ENCODE results near the gene HAUS3.
A peak's percentile ranks its signal among the peaks of the same experiment; 100 is the strongest.

HAUS3 gene

GRCh38 chr4:2252530-2253091 lies 10.7 kb upstream of the HAUS3 start:
- H3K36me3 ChIP-seq (ENCODE audit: insufficient read depth, insufficient read length, low read length): peaks cover 43% of the 10 kb centered on the region
- peaks cover 15% of the 10 kb centered on the region for H3K4me1 ChIP-seq (ENCODE audit: insufficient read depth, insufficient read length)
- no peaks in the 10 kb centered on the region for H3K9me3 ChIP-seq (ENCODE audit: insufficient read depth, low read length)
- DNase-seq (ENCODE audit: low read depth, low spot score): no peak
- H3K9ac ChIP-seq (ENCODE audit: insufficient read length, low read depth): peak overlapping the region; percentile 36
- H3K4me3 ChIP-seq (ENCODE audit: insufficient read length, low read depth): no peak overlapping the region
- no peaks in the 10 kb centered on the region for H3K27me3 ChIP-seq (ENCODE audit: insufficient read depth, insufficient read length)
- TF ChIP-seq YY1 (IDR thresholded peaks at IDR 0.05; ENCODE audit: insufficient read depth, insufficient read length) (no peak), SUZ12 (IDR thresholded peaks at IDR 0.05; ENCODE audit: extremely low read depth, insufficient read depth, insufficient read length) (no peak), ZNF274 (IDR thresholded peaks at IDR 0.05; ENCODE audit: low read depth, low read length) (no peak)

GRCh38 chr4:2251795-2252529 lies 10.0 kb upstream of the HAUS3 start:
- H3K9me3 ChIP-seq (ENCODE audit: insufficient read depth, low read length): no peaks in the 10 kb centered on the region
- H3K27me3 ChIP-seq (ENCODE audit: insufficient read depth, insufficient read length): no peaks in the 10 kb centered on the region
- H3K4me1 ChIP-seq (ENCODE audit: insufficient read depth, insufficient read length): peaks cover 12% of the 10 kb centered on the region
- no peak for DNase-seq (ENCODE audit: low read depth, low spot score)
- H3K9ac ChIP-seq (ENCODE audit: insufficient read length, low read depth): peak overlapping the region; percentile 36
- H3K4me3 ChIP-seq (ENCODE audit: insufficient read length, low read depth): no peak overlapping the region
- TF ChIP-seq ZNF274 (IDR thresholded peaks at IDR 0.05; ENCODE audit: low read depth, low read length) (no peak), SUZ12 (IDR thresholded peaks at IDR 0.05; ENCODE audit: extremely low read depth, insufficient read depth, insufficient read length) (no peak), YY1 (IDR thresholded peaks at IDR 0.05; ENCODE audit: insufficient read depth, insufficient read length) (no peak)
- peaks cover 39% of the 10 kb centered on the region for H3K36me3 ChIP-seq (ENCODE audit: insufficient read depth, insufficient read length, low read length)

- Histone ChIP-seq H3K9me3 (ENCODE audit: insufficient read depth, low read length) (peaks cover under 1% of the 10 kb centered on the region; the same call in 1 of the 2 replicates), H3K36me3 (ENCODE audit: insufficient read depth, insufficient read length, low read length) (peaks cover 39% of the 10 kb centered on the region), H3K27me3 (ENCODE audit: insufficient read depth, insufficient read length) (no peaks in the 10 kb centered on the region), H3K4me3 (ENCODE audit: insufficient read length, low read depth) (no peak overlapping the region), H3K9ac (ENCODE audit: insufficient read length, low read depth) (no peak overlapping the region), H3K4me1 (ENCODE audit: insufficient read depth, insufficient read length) (peaks cover 12% of the 10 kb centered on the region)
- no peak for DNase-seq (ENCODE audit: low read depth, low spot score)
- TF ChIP-seq YY1 (IDR thresholded peaks at IDR 0.05; ENCODE audit: insufficient read depth, insufficient read length): no peak
- TF ChIP-seq SUZ12 (IDR thresholded peaks at IDR 0.05; ENCODE audit: extremely low read depth, insufficient read depth, insufficient read length): no peak
- no peak for TF ChIP-seq ZNF274 (IDR thresholded peaks at IDR 0.05; ENCODE audit: low read depth, low read length)
Measured at GRCh38 chr4:2251073-2251794, 9.3 kb upstream of the HAUS3 start.

- no peak for DNase-seq (ENCODE audit: low read depth, low spot score)
- H3K4me3 ChIP-seq (ENCODE audit: insufficient read length, low read depth): no peak overlapping the region
- H3K9me3 ChIP-seq (ENCODE audit: insufficient read depth, low read length): peaks cover 8% of the 10 kb centered on the region; the same call in 1 of the 2 replicates
- no peak overlapping the region for H3K9ac ChIP-seq (ENCODE audit: insufficient read length, low read depth)
- H3K4me1 ChIP-seq (ENCODE audit: insufficient read depth, insufficient read length): peaks cover 12% of the 10 kb centered on the region
- peaks cover 39% of the 10 kb centered on the region for H3K36me3 ChIP-seq (ENCODE audit: insufficient read depth, insufficient read length, low read length)
- H3K27me3 ChIP-seq (ENCODE audit: insufficient read depth, insufficient read length): no peaks in the 10 kb centered on the region
- TF ChIP-seq ZNF274 (IDR thresholded peaks at IDR 0.05; ENCODE audit: low read depth, low read length) (no peak), YY1 (IDR thresholded peaks at IDR 0.05; ENCODE audit: insufficient read depth, insufficient read length) (no peak), SUZ12 (IDR thresholded peaks at IDR 0.05; ENCODE audit: extremely low read depth, insufficient read depth, insufficient read length) (no peak)
Measured at GRCh38 chr4:2250357-2251072, 8.6 kb upstream of the HAUS3 start.

GRCh38 chr4:2249526-2250356 lies 7.8 kb upstream of the HAUS3 start:
- Histone ChIP-seq H3K9ac (ENCODE audit: insufficient read length, low read depth) (no peak overlapping the region), H3K27me3 (ENCODE audit: insufficient read depth, insufficient read length) (no peaks in the 10 kb centered on the region), H3K4me1 (ENCODE audit: insufficient read depth, insufficient read length) (peaks cover 12% of the 10 kb centered on the region), H3K4me3 (ENCODE audit: insufficient read length, low read depth) (no peak overlapping the region), H3K9me3 (ENCODE audit: insufficient read depth, low read length) (peaks cover 15% of the 10 kb centered on the region; the same call in 1 of the 2 replicates), H3K36me3 (ENCODE audit: insufficient read depth, insufficient read length, low read length) (peaks cover 35% of the 10 kb centered on the region)
- TF ChIP-seq SUZ12 (IDR thresholded peaks at IDR 0.05; ENCODE audit: extremely low read depth, insufficient read depth, insufficient read length): no peak
- TF ChIP-seq YY1 (IDR thresholded peaks at IDR 0.05; ENCODE audit: insufficient read depth, insufficient read length): no peak
- no peak for TF ChIP-seq ZNF274 (IDR thresholded peaks at IDR 0.05; ENCODE audit: low read depth, low read length)
- DNase-seq (ENCODE audit: low read depth, low spot score): no peak

- Histone ChIP-seq H3K9ac (ENCODE audit: insufficient read length, low read depth) (no peak overlapping the region), H3K27me3 (ENCODE audit: insufficient read depth, insufficient read length) (no peaks in the 10 kb centered on the region), H3K4me1 (ENCODE audit: insufficient read depth, insufficient read length) (peaks cover 12% of the 10 kb centered on the region), H3K36me3 (ENCODE audit: insufficient read depth, insufficient read length, low read length) (peaks cover 30% of the 10 kb centered on the region), H3K9me3 (ENCODE audit: insufficient read depth, low read length) (peaks cover 24% of the 10 kb centered on the region; the same call in 1 of the 2 replicates), H3K4me3 (ENCODE audit: insufficient read length, low read depth) (no peak overlapping the region)
- DNase-seq (ENCODE audit: low read depth, low spot score): no peak
- TF ChIP-seq SUZ12 (IDR thresholded peaks at IDR 0.05; ENCODE audit: extremely low read depth, insufficient read depth, insufficient read length) (no peak), YY1 (IDR thresholded peaks at IDR 0.05; ENCODE audit: insufficient read depth, insufficient read length) (no peak), ZNF274 (IDR thresholded peaks at IDR 0.05; ENCODE audit: low read depth, low read length) (no peak)
Measured at GRCh38 chr4:2248821-2249261, 6.9 kb upstream of the HAUS3 start.

All from NT2/D1 (cell line).